ENCODE results near the gene RASA4B. TPM values are rescaled to one million over a fixed set of nuclear protein-coding genes. Genes with fewer than 3 reads are reported as not detected.
"Not testable (repeated sequence)": the region's sequence is repeated elsewhere in the genome, so short reads cannot be mapped to it uniquely, and the experiment has no call there.

The RASA4B gene
- total RNA-seq, 1 donor: 4.6 TPM

GRCh38 chr7:102455596-102455995 lies 62.0 kb downstream of the RASA4B start:
- no peak overlapping the region for H3K4me3 ChIP-seq (ENCODE audit: low read depth, low read length)
- TF ChIP-seq CTCF (IDR thresholded peaks at IDR 0.05; ENCODE audit: insufficient read depth, low read length): no peak
- no peak for DNase-seq (ENCODE audit: low read depth)

- not testable (repeated sequence) for H3K4me3 ChIP-seq (ENCODE audit: low read depth, low read length); DNase-seq (ENCODE audit: low read depth)
Measured at GRCh38 chr7:102454932-102455331, 62.6 kb downstream of the RASA4B start.

- H3K4me3 ChIP-seq (ENCODE audit: low read depth, low read length): no peak overlapping the region
- TF ChIP-seq CTCF (IDR thresholded peaks at IDR 0.05; ENCODE audit: insufficient read depth, low read length): no peak
- DNase-seq (ENCODE audit: low read depth): no peak
Measured at GRCh38 chr7:102454468-102454867, 63.1 kb downstream of the RASA4B start.

GRCh38 chr7:102453319-102453718 lies 64.3 kb downstream of the RASA4B start:
- no peak for DNase-seq (ENCODE audit: low read depth)
- no peak for TF ChIP-seq CTCF (IDR thresholded peaks at IDR 0.05; ENCODE audit: insufficient read depth, low read length)
- no peak overlapping the region for H3K4me3 ChIP-seq (ENCODE audit: low read depth, low read length)

GRCh38 chr7:102452451-102452850 lies 65.1 kb downstream of the RASA4B start:
- no peak for DNase-seq (ENCODE audit: low read depth)
- TF ChIP-seq CTCF (IDR thresholded peaks at IDR 0.05; ENCODE audit: insufficient read depth, low read length): no peak
- no peak overlapping the region for H3K4me3 ChIP-seq (ENCODE audit: low read depth, low read length)

- no peak overlapping the region for H3K4me3 ChIP-seq (ENCODE audit: low read depth, low read length)
- no peak for DNase-seq (ENCODE audit: low read depth)
- TF ChIP-seq CTCF (IDR thresholded peaks at IDR 0.05; ENCODE audit: insufficient read depth, low read length): no peak
Measured at GRCh38 chr7:102451371-102452054, 66.1 kb downstream of the RASA4B start.

- TF ChIP-seq CTCF (IDR thresholded peaks at IDR 0.05; ENCODE audit: insufficient read depth, low read length): no peak
- no peak for DNase-seq (ENCODE audit: low read depth)
- H3K4me3 ChIP-seq (ENCODE audit: low read depth, low read length): no peak overlapping the region
Measured at GRCh38 chr7:102450242-102450641, 67.3 kb downstream of the RASA4B start.
